HG02571 (cell line): Measurements from ENCODE around the gene WHAMM.
"Not testable (repeated sequence)": the region's sequence is repeated elsewhere in the genome, so short reads cannot be mapped to it uniquely, and the experiment has no call there.

ENCODE experiments used
- ATAC-seq: cut with Tn5 transposase; IDR thresholded peaks from one replicate; pipeline ENCODE4 v1.9.1; 2021; ENCODE audit warnings: mild to moderate bottlenecking, moderate library complexity; ENCODE audit not compliant: unreplicated experiment

Gene WHAMM

DNA sequence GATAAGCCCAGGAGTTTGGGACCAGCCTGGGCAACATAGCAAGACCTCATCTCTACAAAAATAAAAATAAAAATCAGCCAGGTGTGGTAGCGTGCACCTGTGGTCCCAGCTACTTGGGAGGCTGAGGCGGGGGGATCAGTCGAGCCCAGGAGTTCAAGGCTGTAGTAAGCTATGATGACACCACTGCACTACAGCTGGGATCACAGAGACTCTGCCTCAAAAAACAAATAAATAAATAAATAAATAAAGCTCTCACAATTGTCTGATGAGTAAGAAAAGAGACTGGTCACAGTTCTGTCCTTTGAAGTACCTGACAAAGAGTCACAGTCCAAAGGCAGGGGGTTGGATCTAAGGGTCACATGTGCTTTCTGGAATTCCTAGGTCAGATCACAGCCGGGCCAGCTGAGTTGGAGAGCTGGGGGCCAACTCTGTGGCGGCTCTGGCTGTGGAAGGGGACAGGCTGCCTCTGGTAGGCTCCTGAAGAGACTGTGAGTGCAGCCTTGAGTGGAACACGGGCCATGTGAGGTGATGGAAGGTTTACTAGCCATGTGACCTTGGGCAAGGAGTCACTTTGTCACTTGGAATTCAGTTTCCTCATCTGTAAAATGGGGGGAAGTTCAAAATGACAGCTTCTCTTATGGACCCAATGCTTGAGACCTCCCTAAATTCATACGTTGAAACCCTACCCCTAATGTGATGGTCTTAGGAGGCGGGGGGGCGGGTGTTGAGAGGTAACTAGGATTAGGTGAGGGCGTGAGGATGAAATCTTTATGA lies 47.2 kb downstream of the WHAMM start:
- ATAC-seq: no peak

DNA sequence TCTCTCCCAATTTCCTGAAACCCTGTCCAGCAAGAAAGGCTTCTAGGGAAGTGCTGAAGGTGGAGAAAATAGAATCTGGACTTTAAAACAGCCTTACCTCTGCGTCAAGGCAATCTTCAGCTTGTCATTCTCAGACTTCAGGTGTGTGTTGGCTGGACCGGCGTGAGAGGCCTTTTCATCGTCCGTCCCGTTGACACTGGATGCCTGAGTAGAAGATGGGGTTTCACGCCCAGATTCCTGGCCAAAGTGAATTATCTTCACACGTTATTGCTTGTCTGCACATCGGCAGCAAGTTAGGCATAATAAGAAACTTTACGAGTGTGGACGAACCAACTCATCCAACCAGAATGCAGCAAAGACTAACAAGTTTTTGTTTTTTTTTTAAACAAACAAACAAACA lies 49.5 kb downstream of the WHAMM start:
- ATAC-seq: no peak

DNA sequence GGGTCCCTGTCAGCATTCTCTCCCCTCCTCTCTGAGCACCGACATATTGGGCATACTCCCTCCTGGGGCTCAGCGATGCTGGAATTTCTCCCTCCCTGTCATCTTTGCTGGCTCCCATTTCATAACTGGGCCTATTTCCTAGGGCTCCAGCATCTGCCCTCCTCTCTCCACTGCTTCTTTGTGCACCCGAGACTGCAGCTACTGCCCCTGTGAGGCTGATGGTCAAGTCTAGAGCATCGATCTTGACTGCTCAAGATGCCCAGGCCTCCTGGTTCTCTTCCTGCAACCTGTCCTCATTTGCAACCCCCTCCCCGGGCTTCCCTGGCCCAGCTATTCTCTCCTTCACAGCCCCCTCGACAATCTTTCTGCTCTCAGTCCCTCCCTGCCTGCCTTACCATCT lies 53.5 kb downstream of the WHAMM start:
- ATAC-seq: no peak

DNA sequence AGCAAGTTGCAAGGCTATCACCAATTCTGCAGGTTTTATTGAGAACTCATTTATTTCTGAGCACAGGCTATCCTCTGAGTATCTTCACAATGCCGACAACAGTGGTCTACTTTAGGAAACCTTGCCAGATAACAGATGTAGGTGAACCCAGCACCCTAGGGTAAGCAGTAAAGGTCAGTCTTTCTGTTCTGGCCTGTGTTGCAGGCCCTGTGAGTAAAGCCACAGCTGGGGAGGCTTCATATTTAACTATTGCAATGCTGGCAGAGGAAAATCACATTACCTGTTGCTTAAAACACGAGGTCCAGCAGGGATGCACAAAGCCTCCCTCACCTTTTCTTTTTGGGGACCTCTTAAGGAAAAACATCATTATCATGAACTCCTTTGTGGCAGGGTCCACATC lies 55.5 kb downstream of the WHAMM start:
- ATAC-seq: no peak

DNA sequence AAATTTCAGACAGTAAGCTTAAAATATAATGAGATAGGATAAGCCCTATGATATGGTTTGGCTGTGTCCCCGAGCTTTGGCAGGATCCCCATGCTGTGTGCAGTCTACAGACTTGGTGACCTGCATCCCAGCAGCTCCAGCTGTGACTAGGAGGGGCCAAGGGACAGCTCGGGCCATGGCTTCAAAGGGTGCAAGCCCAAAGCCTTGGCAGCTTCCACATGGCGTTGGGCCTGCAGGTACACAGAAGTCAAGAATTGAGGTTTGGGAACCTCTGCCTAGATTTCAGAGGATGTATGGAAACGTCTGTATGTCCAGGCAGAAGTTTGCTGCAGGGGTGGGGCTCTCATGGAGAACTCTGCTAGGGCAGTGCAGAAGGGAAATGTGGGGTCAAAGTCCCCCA lies 56.2 kb downstream of the WHAMM start:
- not testable (repeated sequence) for ATAC-seq

DNA sequence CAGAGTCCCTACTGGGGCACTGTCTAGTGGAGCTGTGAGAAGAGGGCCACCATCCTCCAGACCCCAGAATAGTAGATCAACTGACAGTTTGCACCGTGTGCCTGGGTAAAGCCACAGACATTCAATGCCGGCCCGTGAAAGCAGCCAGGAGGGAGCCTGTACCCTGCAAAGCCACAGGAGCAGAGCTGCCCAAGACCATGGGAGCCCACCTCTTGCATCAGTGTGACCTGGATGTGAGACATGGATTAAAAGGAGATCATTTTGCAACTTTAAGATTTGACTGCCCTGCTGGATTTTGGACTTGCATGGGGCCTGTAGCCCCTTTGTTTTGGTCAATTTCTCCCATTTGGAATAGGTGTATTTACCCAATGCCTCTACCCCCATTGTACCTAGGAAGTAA lies 56.6 kb downstream of the WHAMM start:
- not testable (repeated sequence) for ATAC-seq

DNA sequence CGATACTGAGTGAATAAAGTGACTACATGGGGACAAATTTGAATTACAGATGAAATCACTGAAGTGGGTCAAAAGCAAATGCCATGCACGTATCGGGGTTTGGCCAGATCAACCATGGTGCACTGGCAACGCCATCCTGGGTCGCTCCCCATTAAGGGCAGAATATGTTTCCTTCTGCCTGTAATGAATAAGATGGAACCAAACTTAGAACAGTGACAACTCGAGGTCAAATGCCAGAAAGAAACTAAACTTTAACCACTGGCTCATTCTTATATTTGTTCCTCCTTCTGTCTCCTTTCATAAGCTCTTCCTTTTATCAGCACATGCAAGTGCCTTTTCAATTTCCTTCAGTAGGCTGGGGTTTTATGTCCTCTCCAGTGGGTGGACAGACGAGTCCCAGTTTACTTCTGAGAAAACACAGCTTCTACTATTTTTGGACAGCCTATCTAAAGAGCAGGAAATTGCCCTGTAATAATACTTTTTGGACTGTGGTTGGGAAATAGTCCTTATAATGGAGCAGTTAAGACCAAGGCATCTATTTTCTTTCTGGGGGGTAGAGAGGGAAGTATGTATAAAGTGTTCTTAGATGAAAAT lies 61.4 kb downstream of the WHAMM start:
- no peak for ATAC-seq

DNA sequence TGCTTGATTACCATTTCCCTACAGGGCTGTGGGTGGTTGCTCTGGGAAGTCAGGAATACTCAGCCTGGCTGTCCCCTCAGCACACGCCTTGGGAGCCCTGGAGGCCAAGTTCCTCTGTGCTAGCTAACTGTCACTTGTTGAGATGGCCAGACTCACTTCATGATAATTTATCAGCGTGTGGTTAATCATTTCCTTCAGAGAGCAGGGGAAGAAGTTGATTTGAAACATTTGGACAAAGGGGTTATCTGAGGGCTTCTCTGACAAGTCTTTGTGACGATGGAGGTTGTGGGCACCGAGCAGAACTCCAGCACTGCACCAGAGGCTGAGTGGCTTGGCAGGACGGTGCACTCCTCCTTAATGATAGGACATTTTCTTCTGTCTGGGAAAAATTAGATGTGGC lies 61.9 kb downstream of the WHAMM start:
- no peak for ATAC-seq

DNA sequence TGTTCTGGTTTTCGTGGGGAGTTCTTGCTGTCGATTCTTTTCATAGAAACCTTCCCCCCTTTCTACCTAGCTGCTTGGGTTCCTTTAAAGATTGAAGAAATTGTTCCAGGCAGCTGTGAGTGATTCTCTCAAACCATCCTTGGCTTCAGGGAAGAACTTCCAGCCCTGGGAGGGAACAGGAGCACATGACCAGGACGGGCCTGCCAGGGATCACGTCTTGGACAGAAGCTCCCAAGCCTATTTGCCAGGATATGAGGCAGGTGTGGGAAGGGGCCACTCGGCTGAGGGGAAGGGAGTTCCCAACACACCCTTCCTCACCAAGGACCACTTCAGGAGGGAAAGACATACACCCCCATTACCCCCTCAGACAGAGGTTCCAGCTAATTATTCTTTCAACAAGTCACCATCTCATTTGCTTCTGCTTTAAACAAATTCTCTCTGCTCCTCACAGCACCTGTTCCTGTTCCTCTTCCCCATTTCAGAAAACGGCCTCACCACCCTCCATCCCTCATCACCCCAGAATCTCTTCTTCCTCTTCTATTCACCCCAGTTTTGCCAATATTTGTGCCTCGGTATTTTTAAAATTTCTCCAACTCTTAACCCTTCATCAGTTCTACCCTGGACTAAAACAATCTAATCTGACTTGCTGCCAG lies 62.5 kb downstream of the WHAMM start:
- no peak for ATAC-seq

DNA sequence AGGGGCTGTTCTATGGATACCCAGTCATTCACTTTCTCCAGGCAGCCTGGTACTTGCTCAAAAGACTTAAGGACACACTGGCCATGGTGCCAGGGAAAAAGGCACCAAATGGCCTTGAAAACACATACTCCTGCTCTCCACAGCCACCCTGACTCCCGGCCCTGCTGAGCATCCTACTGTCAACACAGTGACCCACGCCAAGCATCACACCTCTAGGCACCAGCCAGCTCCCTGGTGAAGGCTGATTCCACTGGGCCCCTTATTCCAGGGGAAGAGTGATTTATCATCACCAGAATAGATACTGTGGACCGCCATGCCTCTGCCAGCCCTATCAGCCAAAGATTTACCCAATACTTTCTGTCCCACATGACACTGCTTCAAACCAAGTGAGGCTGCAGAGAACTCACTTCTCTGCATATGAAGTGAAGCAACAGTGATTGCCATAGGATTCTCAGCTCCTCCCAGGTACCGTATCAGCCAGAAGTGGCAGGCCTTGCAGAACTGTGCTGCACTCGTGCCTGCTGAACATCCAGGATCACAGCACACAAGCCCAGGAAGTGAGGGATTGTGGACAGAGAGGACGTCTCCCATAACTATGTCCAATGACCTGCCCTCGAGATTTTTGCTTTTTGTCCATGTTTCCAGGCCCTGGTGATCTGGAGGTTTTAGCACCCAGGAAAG lies 63.7 kb downstream of the WHAMM start:
- no peak for ATAC-seq

DNA sequence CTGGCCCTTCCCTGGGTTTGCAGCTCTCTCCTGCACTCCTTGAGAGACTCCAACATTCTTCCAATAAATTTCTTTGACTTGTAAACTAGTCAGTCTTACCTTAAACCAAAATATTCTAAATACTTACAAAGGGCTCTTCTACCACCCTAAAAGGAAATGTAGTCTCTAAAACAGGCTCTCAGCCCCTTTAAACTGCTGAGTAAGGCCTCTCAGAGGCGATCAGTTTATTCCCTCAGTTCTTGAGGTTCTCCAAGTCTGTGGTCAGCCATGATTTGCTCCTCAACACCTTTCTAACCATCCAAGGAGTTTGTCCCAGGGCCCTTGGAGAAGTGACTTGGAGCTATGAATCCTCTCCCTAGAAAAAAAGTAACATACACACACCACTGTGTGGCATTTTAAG lies 64.8 kb downstream of the WHAMM start:
- no peak for ATAC-seq

DNA sequence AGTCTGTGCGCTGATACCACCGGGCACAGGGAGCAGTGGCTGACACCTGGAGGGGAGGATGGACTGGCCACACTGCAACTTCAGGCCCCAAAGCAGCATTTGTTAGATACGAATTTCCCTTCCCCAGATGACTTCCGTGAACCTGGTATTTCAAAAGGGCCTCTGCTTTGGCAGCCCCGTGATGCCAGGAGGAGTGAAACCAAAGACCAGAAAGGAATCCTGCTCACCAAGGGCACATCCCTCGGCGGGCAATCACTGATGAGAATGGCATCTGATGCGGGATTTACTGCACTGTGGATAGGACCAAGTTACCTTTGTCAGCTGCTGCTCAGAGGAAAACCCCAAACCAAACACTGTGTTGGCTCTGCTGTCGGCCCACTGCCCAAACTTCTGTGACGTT lies 65.5 kb downstream of the WHAMM start:
- ATAC-seq: no peak

DNA sequence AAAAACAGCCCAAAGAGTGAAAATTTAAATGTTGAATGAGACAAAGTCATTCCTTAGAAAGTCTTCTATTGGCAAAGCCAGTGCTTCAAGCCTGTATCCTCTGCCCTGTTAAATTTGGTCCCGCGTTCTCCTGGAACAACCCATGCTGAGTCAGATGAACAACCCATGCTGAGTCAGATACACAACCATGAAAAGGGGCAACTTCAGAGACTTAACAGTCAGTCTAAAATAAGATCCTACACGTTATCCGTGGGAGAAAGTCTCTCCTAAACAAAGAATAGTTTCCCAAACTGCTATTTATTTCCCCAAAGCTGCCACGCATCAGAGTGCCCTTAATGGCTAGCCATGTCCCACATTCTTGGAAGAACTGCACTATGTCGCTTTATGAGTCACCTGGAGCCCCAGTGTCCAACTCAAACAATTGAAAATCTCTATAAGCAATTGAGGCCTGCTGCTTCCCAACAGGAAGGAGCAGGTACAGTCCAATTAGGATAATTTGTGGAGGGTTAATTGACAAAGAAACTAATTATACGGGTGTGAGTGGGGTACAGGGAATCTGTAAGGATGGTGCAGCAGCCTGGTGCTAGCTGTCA lies 66.1 kb downstream of the WHAMM start:
- ATAC-seq: no peak

DNA sequence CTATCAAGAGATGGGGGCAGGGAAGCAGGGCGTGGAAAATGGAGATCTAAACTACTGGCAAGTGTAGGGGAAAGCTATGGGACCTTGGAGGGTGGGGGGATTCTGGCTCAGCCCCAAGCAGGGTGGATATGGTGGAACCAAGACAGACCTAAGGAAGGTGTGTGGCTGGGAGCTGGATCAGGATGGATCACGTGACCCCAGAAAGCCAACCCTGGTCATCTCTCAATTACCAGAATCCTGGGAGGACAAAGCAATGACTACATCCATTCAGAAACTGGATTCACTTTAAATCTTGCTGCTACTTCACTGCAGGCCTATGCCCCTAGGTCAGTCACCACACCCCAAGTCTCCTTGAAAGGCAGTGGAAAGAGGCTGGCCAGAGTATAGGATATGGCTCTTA lies 68.4 kb downstream of the WHAMM start:
- no peak for ATAC-seq

DNA sequence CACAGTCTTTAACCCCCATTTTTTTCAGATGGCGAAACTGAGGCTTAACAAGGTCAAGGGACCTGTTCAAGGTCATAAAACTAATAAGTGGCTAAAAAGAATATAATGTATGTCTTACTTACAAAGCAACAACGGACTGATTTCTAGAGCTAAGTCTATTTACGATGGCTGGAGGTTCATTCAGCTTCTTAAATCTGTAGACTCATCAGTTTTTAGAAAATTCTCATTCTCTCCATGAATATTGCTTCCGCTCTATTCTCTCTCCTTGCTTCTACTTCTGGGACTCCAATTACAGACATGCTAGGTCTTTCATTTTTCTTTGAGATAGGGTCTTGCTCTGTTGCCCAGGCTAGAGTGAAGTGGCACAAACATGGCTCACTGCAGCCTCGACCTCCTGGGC lies 68.9 kb downstream of the WHAMM start:
- no peak for ATAC-seq

DNA sequence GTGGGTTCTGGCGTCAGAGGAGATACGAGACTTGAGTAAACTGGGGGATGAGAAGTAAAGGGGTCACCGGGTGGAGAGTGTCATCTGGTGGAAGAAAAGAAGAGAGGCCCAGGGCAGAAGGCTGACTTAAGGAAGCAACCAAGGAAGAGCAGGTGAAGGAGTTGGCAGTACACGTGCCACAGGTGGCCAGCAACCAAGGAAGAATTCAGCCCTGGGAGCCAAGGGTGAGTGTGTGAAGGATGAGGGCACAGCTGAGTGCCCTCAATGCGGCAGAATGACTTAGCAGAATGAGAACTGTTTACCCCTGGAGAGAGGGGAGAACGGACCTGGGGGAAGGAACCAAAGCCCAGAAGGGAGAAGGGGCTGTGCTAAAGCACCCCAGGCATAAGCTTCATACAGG lies 71.3 kb downstream of the WHAMM start:
- ATAC-seq: no peak

DNA sequence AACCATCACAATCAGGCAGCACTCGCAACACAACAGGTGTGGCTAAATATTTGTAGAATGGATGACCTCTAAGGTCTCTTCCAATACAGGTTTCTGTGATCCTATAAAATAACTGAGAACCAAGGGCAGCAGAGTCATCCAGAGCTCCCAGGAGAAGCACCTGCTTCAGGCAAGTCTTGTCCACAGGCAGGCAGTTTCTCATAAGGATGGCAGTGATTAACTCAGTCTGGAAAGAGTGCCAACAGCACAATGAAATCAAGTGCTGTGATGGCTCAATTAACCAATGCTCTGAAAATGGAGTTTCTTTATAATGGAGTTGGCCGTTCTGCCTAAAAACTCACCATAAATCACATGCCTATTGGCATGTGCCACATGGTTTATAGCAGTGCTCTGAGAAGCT lies 72.3 kb downstream of the WHAMM start:
- no peak for ATAC-seq

DNA sequence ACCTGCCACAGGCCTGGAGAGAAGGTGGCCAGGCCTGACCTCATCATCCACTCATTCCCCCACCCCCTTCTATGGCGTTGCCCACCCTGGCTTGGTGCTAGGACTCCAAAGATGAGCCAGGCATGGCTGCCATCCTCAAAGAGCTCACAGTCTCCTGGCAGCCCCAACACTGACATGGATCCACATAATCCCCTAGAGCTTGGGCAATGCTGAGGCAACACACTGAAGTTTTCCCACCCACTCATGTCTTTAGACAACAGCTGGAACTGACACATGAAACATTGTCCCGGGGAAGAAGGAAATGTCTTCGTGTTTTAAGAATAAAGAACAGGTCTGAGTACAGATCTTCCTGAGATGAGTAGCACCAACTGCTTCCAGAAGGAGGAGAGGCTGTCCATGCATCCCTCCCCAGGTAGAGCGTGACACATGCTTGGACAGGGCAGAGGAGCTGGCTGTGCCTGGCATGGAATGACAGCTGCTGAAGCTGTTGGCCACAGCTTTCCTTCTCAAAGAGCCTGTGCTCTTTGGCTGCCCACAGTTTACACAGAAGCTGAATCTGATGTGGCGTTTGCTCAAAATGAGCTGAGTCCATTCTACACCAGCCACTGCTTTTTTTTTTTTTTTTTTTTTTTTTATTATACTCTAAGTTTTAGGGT lies 73.0 kb downstream of the WHAMM start:
- no peak for ATAC-seq
